Measurements from ENCODE around the gene TBCB. TPM values are rescaled to one million over a fixed set of nuclear protein-coding genes. Genes with fewer than 3 reads are reported as not detected.

TBCB gene
- total and polyA plus RNA-seq, 2 donors (not counting 3 experiments of a cell fraction or from before 2014, with no cell fraction given) = 178 to 363 TPM

DNA sequence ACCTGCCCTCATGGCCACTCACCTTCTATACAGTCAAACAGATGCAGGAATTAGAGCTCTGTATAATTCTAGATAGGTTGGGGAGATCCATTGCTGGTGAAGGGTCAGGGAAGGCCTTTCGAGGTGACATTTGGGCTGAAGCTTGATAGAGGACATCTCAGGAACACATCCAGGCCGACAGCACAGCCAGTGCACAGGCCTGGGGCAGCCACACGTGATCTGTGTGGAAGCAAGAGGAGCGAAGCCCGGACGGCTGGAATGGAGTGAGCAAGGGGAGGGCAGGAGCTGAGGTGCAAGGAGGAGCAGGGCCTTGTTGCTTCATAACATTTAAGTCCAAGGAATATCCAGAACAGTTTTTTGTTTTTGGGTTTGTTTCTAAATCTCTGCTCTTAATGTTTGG, 8.8 kb upstream of the TBCB start:
- intact Hi-C loops (cut with micrococcal nuclease) (no loop called here), dilution Hi-C loops (cut with MboI; ENCODE audit: extremely low pct_ligation_motif_present, low sequenced_read_pairs) (no loop called here)
- no peaks in the 10 kb centered on the region for H4K20me1 ChIP-seq (replicated peaks; ENCODE audit: control insufficient read depth, extremely low read depth, insufficient read depth, low read length)
- H3K9me3 ChIP-seq (replicated peaks; ENCODE audit: control insufficient read depth, insufficient read depth, low read length) = no peaks in the 10 kb centered on the region
- no peaks in the 10 kb centered on the region for H3K9me1 ChIP-seq (replicated peaks; ENCODE audit: control insufficient read depth, extremely low read depth, insufficient read depth, low read length)
- H3K9ac ChIP-seq (replicated peaks; ENCODE audit: extremely low read depth, insufficient read depth, low read length) = no peak overlapping the region
- H2AFZ ChIP-seq (ENCODE audit: low read depth, low read length) = no peak overlapping the region
- DNase-seq (ENCODE audit: low read depth, low spot score) (no peak), FAIRE-seq (no peak)
- no peaks in the 10 kb centered on the region for H3K4me1 ChIP-seq (ENCODE audit: control insufficient read depth, extremely low read depth, insufficient read depth, low read length)
- ChIA-PET CTCF (no interaction called here), POLR2A (interaction anchor here (0.6 kb wide), 1 partner anchor 57 kb away, joined by 4 read pairs; no protein-coding TSS in a partner anchor)
- peaks cover 3 to 9% of the 10 kb centered on the region in 2 experiments for H3K36me3 ChIP-seq (ENCODE audit: control insufficient read depth in 2 of 2, extremely low read depth in 1 of 2, insufficient read depth in 2 of 2, low read length in 2 of 2)
- no peaks in the 10 kb centered on the region for H3K79me2 ChIP-seq (ENCODE audit: control insufficient read depth, insufficient read depth, low read length)
- no TSS peak for BruUV-seq (replicated peaks)
- H3K4me2 ChIP-seq (ENCODE audit: insufficient read depth, low read length) = no peak overlapping the region
- no peak overlapping the region for H3K4me3 ChIP-seq (replicated peaks in 1 of 3; ENCODE audit: insufficient read depth in 1 of 3, low read depth in 1 of 3, low read length in 3 of 3)
- TF ChIP-seq, protein P1, sequence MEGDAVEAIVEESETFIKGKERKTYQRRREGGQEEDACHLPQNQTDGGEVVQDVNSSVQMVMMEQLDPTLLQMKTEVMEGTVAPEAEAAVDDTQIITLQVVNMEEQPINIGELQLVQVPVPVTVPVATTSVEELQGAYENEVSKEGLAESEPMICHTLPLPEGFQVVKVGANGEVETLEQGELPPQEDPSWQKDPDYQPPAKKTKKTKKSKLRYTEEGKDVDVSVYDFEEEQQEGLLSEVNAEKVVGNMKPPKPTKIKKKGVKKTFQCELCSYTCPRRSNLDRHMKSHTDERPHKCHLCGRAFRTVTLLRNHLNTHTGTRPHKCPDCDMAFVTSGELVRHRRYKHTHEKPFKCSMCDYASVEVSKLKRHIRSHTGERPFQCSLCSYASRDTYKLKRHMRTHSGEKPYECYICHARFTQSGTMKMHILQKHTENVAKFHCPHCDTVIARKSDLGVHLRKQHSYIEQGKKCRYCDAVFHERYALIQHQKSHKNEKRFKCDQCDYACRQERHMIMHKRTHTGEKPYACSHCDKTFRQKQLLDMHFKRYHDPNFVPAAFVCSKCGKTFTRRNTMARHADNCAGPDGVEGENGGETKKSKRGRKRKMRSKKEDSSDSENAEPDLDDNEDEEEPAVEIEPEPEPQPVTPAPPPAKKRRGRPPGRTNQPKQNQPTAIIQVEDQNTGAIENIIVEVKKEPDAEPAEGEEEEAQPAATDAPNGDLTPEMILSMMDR (IDR thresholded peaks at IDR 0.05; ENCODE audit: extremely low read depth in 1 of 2, insufficient read depth in 1 of 2, low read depth in 1 of 2, low read length in 2 of 2) = no peak
- TF ChIP-seq POLR2A (IDR thresholded peaks at IDR 0.05; ENCODE audit: low read depth, low read length) = no peak
- no peak for TF ChIP-seq POLR2AphosphoS5 (IDR thresholded peaks at IDR 0.05; ENCODE audit: insufficient read depth, low read depth, low read length)
- TF ChIP-seq JUN (IDR thresholded peaks at IDR 0.05; ENCODE audit: borderline replicate concordance, insufficient read depth, insufficient read length, low read depth) = no peak
- TF ChIP-seq, protein P2, sequence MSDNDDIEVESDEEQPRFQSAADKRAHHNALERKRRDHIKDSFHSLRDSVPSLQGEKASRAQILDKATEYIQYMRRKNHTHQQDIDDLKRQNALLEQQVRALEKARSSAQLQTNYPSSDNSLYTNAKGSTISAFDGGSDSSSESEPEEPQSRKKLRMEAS (IDR thresholded peaks at IDR 0.05; ENCODE audit: insufficient read depth, insufficient read length) = no peak
- TF ChIP-seq FOS (IDR thresholded peaks at IDR 0.05; ENCODE audit: borderline replicate concordance, insufficient read depth, low read length) = no peak
- TF ChIP-seq EZH2 (IDR thresholded peaks at IDR 0.05; ENCODE audit: borderline replicate concordance, low read depth, low read length, severe bottlenecking) = no peak
- no peak for TF ChIP-seq MYC (IDR thresholded peaks at IDR 0.05; ENCODE audit: low read depth, low read length)
- no peak for TF ChIP-seq GATA2 (IDR thresholded peaks at IDR 0.05; ENCODE audit: insufficient read depth, insufficient read length, low read depth, low read length)
- no peaks in the 10 kb centered on the region for H3K27me3 ChIP-seq (ENCODE audit: control insufficient read depth in 2 of 2, insufficient read depth in 2 of 2, low read length in 2 of 2)
- no peak overlapping the region for H3K27ac ChIP-seq (ENCODE audit: insufficient read depth, low read depth, low read length)

All from endothelial cell of umbilical vein (primary cell).